AG04449 (cell line): ENCODE measurements around the gene HERC2.

Source experiments
- CTCF ChIA-PET: fragments of 350-600 bp; formaldehyde crosslinking; extraction: SDS; loops from one replicate; lab custom pipeline; 2021; ENCODE audit warnings: antibody characterized with exemption; lab: Yijun Ruan, JAX
- POLR2A ChIA-PET: fragments of 400-600, 350-600 bp; formaldehyde crosslinking; extraction: SDS; loops from one replicate; lab custom pipeline; 2020; ENCODE audit warnings: antibody characterized with exemption, inconsistent platforms; lab: Yijun Ruan, JAX
- DNase-seq: peaks from one replicate; pipeline ENCODE4 v3.0.0-alpha.2; 2010; ENCODE audit warnings: low read depth, low spot score
- H3K4me3 ChIP-seq: 2 replicates; pipeline ENCODE4 v1.5.1; 2011; ENCODE audit warnings: low read depth, mild to moderate bottlenecking, control low read depth, low read length
- TF ChIP-seq, protein P1 (sequence below): IDR thresholded peaks from one replicate; pipeline ENCODE4 v1.5.1; 2011; ENCODE audit warnings: mild to moderate bottlenecking, moderate library complexity, low read length, control low read depth, inconsistent platforms; ENCODE audit not compliant: insufficient read depth; ENCODE audit errors: missing control alignments

The HERC2 gene

DNA sequence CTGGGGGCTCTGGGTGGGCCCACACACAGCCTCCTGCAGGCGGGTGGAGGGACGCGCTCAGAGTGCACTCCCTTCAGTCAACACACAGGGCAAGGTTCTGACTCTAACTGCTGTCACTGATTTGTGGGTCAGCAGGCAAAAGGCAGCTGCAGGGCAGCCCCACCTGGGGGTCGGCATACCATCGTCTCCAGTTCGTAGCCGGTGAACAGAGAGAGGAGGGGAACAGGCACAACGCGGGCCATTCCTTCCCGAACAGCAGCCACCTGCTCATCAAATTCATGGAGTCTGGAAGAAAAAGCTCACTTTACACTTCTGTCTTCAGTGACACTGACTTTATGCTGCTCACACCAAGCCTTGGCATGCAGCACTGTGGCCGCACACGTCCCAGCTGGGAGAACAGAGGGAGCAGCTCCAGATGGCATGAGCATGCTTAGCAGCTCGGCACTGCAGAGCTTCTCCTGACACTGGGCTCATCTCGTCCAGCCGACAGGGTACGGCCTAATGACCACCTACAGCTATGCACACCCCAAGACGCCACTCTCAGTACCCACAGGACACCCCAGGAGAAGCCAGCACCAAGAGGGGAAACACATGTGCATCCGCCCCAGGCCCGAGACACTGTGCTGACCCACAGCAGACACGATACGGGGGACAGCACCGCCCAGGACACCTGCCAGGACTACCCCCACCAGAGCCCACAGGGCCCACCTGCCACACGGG is 208.4 kb downstream of the HERC2 start:
- TF ChIP-seq, protein P1, sequence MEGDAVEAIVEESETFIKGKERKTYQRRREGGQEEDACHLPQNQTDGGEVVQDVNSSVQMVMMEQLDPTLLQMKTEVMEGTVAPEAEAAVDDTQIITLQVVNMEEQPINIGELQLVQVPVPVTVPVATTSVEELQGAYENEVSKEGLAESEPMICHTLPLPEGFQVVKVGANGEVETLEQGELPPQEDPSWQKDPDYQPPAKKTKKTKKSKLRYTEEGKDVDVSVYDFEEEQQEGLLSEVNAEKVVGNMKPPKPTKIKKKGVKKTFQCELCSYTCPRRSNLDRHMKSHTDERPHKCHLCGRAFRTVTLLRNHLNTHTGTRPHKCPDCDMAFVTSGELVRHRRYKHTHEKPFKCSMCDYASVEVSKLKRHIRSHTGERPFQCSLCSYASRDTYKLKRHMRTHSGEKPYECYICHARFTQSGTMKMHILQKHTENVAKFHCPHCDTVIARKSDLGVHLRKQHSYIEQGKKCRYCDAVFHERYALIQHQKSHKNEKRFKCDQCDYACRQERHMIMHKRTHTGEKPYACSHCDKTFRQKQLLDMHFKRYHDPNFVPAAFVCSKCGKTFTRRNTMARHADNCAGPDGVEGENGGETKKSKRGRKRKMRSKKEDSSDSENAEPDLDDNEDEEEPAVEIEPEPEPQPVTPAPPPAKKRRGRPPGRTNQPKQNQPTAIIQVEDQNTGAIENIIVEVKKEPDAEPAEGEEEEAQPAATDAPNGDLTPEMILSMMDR: no peak
- CTCF ChIA-PET: interaction anchor here (5.5 kb wide), 1 partner anchor 12 kb away, joined by 89 read pairs; no protein-coding TSS in a partner anchor
- POLR2A ChIA-PET: no interaction called here
- no peak overlapping the region for H3K4me3 ChIP-seq
- DNase-seq: no peak

DNA sequence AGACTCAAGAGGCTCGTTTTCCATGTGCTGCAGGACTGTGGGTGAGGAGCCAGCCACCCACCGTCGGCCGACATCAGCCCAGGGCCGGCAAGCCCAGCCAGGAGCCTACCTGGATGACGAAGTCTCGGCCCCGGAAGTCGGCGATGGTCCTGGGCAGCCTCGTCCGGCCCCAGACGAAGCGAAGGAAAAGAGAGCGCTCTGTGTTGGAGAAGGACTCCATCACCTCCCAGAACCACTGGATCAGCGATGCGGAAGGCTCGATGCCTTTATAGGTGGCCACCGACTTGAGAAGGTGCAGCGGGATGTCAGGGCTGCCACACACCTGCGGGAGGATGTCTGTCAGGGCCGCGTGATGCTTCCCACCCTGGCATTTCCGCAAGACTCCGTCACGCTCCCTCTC is 209.0 kb downstream of the HERC2 start:
- ChIA-PET CTCF (interaction anchor here (3.8 to 5.5 kb wide), 2 partner anchors 11 to 12 kb away, joined by 34 to 89 read pairs; no protein-coding TSS in a partner anchor), POLR2A (no interaction called here)
- no peak overlapping the region for H3K4me3 ChIP-seq
- TF ChIP-seq, protein P1: no peak
- no peak for DNase-seq

DNA sequence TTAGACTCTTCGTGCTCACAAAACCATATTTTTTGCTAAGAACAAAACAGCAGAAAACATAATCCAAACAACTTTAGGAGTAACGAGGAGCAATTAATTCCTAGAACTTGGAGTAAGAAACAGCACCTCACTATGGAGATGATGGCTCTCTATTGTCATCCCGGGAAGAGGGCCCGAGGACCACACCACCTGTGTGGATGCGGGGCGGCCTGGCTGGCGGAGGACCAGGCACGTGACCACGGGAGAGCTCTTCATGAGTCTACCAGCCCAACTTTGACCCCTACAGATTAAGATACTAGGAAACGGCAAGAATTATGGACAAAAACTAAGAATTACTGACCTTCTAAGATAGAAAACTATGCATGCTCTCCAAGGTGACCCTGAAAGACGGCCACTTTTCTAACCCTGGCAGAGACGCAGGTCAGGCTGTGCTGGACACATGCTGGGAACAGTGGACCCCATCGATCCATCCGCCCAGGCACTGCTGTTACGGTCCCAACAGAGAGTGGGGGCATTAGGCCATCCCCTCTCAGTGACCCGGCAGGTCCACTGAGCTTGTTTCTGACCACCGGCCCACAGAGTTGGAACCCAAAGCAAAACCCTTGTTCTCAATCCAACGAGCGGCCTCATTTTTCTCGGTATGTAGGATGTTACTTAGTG is 209.7 kb downstream of the HERC2 start:
- H3K4me3 ChIP-seq: no peak overlapping the region
- ChIA-PET CTCF (interaction anchor here (3.8 kb wide), 1 partner anchor 12 kb away, joined by 34 read pairs; no protein-coding TSS in a partner anchor), POLR2A (no interaction called here)
- DNase-seq: no peak
- TF ChIP-seq, protein P1: no peak

DNA sequence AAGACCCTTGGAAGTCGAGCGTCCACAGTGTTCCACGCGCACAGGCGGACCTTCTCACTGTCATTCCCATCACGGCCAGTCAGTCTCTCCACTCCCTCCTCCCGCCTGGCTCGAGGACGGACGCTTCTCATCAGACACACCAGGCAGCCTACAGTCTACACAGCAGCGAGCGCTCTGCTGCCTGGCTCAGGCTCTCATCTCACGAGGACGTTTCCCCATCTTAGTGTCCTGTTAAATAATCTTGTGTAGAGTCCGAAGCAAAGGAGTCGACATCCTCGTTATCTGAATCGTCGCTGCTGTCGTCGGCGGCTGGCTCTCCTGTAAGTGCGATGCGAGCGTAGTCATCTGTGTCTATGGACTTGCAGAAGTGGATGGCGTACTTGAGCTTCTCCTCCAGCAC is 210.4 kb downstream of the HERC2 start:
- H3K4me3 ChIP-seq: no peak overlapping the region
- POLR2A ChIA-PET: no interaction called here
- TF ChIP-seq, protein P1: no peak
- DNase-seq: no peak
- CTCF ChIA-PET: interaction anchor here (3.8 kb wide), 1 partner anchor 13 kb away, joined by 34 read pairs; no protein-coding TSS in a partner anchor

DNA sequence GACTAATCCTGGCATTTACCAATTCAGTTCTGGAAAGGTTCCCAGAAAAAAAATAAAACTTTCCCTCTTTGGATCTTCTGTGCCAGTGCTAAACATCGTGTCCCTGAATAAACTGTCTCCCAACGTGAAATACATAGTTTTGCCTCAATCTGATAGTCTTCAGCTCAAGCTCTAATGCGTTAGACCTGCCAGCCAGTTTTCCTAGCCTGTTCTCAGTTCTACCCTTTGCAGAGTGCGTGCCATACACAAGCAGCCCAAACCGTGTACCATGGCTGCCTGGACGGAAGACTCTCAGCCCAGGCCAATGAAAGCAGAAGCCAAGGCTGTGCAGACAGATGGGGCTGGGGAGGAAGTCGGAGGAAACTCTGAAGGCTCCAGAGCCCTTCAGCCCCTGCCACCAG is 211.5 kb downstream of the HERC2 start:
- no peak for DNase-seq
- ChIA-PET CTCF (interaction anchor here (3.8 kb wide), 1 partner anchor 14 kb away, joined by 34 read pairs; no protein-coding TSS in a partner anchor), POLR2A (no interaction called here)
- TF ChIP-seq, protein P1: no peak
- no peak overlapping the region for H3K4me3 ChIP-seq

DNA sequence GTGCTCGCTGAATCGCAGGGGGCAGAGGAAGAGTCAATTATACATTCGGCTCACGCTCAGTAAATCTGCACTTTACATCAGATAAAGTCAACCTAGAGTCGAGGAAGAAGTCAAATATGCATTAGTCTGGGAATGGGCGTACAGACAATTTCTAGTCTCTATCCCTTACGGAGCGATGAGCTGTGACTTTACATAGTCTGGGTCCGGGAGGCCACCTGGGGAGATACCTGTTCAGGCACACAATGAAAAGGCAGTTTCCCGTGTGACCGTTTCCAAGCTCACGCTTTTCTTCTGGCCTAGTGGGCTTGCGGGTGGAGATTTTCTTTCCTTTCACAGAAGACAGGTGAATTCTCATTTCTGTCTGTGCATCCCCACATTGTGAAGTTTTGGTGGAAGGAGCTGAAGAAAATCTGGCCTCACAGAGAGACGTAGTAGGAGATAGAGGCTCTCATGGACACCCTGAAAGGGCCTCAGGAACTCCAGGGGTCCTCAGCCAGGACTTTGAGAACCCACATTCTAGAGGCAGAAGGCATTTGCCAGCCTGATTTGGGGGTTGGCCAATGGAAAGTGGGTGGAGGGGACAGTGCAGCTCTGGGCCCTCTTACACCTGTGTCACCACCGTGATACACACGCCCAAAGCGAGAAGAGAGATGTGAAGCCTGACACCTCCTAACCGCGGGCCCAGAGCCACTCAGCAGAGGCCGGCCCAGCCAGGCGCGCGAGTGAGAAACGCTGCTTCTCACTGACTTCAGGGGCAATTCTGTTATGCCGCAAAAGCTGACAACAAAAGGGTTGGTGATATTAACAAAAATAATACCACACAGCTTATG is 212.1 kb downstream of the HERC2 start:
- ChIA-PET POLR2A (no interaction called here), CTCF (interaction anchor here (1.0 to 3.8 kb wide), 2 partner anchors 15 to 27 kb away, joined by 3 to 34 read pairs; no protein-coding TSS in a partner anchor)
- no peak for DNase-seq
- TF ChIP-seq, protein P1: no peak
- H3K4me3 ChIP-seq: no peak overlapping the region
